T-helper 2 cell treated with Interferon-gamma antibody and Interleukin-4, amounts not matched to agents 100 ng/mL and 5 ng/mL, for 36 hours (primary cell): ENCODE measurements around the gene CBARP. TPM values are rescaled to one million over a fixed set of nuclear protein-coding genes. Genes with fewer than 3 reads are reported as not detected.

Source experiments
- intact Hi-C: fragments of 100-400 bp; cut with micrococcal nuclease; formaldehyde crosslinking; loops from one replicate; pipeline ENCODE4 v1.15.1; 2023
- total RNA-seq: library from RNA; stranded (reverse); gene quantifications from 2 replicates; pipeline ENCODE4 v1.2.3, GENCODE V29; 2022

CBARP gene
- total RNA-seq, 1 donor from 2014 or later: 0.32 TPM

- intact Hi-C loops: loop anchor here (5.0 kb wide), 1 partner anchor 217 kb away; no protein-coding TSS in a partner anchor
These were observed 16.3 kb upstream of the CBARP start for GRCh38 chr19:1254081-1254527.

DNA sequence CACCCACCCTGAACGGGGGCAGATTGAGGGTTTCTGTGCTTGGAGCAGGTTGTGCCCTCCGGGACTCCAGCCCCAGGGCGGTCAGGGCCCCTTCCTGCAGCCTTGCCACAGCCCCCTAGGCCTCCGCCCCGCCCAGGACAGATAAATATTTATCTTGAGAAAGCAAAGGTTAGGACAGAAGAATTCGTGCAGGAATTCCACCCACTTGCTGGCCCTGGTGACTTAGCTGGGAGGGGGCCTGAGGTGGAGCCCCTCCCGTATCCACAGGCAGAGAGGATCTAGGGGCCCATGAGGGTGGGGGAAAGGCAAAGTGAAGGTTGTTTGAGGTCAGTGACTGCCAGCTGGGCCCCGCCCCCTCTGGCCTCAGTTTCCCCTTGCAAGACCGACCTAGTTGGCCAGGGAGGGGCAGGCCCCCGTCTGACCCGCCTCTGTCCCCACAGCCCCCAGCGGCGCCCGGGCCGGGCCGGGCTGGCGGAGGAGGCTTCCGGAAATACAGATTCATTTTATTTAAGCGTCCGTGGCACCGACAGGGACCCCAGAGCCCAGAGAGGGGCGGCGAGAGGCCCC, 15.8 kb upstream of the CBARP start:
- intact Hi-C loops: loop anchor here (5.0 kb wide), 1 partner anchor 216 kb away; no protein-coding TSS in a partner anchor

- intact Hi-C loops: loop anchor here (5.0 kb wide), 1 partner anchor 216 kb away; no protein-coding TSS in a partner anchor
These were observed 15.2 kb upstream of the CBARP start for GRCh38 chr19:1252821-1253513.

- intact Hi-C loops: loop anchor here (5.0 kb wide), 1 partner anchor 215 kb away; no protein-coding TSS in a partner anchor
These were observed 14.5 kb upstream of the CBARP start for GRCh38 chr19:1252221-1252820.

- intact Hi-C loops: loop anchor here (5.0 kb wide), 1 partner anchor 214 kb away; no protein-coding TSS in a partner anchor
These were observed 13.8 kb upstream of the CBARP start for GRCh38 chr19:1251330-1252220.

DNA sequence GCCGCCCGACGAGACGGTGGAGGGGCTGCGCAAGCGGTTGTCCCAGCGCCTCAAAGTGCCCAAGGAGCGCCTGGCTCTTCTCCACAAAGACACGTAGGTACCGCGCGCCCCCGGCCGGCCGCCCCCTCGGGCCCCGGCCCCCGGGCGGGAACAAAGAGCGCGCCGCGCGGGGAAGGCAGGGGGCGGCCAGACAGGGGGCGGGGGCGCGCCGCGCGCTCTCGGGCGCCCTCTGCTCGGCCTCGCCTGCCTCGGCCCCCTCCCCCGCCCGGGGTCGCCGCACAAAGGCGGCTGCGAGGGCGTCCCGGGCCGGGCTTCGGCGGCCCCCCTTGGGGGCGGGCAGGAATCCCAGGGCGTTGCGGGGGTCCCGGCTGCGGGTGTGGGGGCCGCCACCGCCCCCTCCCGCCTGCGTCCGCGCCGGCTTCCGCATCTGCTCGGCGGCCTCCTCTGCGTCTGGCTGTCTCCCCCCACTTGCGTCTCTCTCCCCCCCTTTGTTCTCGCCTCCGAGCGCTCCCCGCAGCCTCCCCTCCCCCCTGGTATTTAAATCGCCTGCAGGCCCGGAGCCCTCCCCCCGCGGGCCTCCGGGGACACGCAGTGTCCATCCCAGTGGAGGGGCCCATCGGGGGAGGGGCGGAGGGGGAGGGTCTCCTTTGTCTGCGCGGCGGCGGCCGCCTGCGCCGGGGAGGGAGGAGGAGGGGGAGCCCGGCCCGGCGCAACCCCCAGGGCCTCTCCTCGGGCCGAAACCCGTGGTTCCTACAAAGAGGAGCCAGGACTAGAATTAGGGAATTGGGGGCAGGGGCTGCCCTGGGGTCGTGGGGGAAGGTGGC, 12.8 kb upstream of the CBARP start:
- intact Hi-C loops: loop anchor here (5.0 kb wide), 1 partner anchor 213 kb away; no protein-coding TSS in a partner anchor

DNA sequence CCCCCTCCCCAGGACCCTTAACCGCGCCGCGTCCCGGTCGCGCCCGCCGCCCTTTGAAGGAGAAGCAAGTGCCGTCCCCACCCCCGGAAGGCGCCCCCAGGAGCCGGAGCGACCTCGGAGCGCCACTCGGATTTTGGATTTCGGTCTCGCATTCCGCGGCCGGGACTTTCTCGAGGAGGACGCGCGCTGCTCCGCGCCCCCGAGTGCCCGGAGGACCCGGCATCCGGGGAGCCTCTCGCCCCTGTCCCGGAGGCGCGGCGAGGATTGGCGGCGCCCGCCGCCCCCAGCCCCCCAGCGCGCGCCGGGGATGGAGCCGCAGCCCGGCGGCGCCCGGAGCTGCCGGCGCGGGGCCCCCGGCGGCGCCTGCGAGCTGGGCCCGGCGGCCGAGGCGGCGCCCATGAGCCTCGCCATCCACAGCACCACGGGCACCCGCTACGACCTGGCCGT, 12.2 kb upstream of the CBARP start:
- intact Hi-C loops: loop anchor here (1.0 to 5.0 kb wide), 4 partner anchors 9 to 223 kb away; partner anchors contain the start of genes CIRBP and CNN2

- intact Hi-C loops: loop anchor here (1.0 to 5.0 kb wide), 3 partner anchors 10 to 222 kb away; partner anchors contain the start of genes CIRBP and CNN2
These were observed 11.6 kb upstream of the CBARP start for GRCh38 chr19:1249298-1249989.

- intact Hi-C loops: loop anchor here (1.0 to 5.0 kb wide), 3 partner anchors 10 to 222 kb away; partner anchors contain the start of genes CIRBP and CNN2
These were observed 11.0 kb upstream of the CBARP start for GRCh38 chr19:1248786-1249297.

DNA sequence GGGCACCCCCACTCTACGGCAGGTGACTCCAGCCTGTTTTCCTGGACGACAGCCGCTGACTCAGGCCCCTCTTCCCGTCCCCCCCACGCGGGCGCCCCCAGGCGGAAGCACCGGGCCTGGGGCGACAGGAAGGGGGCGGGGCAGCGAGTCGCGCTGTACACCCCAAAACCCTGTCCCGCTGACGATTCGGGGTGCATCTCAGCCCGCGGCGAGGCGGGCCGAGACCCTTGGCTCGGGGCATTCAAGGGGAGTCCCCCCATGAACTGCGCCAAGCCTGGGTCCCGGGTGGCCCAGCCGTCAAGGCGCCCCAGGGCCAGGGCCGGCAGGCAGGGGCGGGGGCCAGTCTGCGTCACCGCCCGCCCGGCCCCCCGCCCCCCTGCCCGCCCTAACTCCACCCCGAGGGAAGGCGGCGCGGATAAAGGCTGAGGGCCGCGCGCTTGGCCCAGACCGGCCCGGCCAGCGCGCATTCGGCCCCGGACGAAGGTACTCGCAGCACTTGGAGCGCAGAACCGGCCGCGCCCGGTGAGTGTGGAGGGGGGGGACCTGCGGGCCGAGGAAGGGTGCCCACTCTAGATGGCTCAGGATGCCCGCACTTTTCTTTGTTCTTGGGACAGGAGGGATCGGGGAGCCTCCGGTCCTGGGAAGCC, 10.5 kb upstream of the CBARP start, which contains the start of gene MIDN:
Gene MIDN, plus strand, starts transcription at position 445 of the 647 bp plus-strand sequence. CDS start 1,714 bp downstream, outside the sequence.
- intact Hi-C loops: loop anchor here (5.0 kb wide), 1 partner anchor 221 kb away; the partner anchor contains the start of gene CNN2

DNA sequence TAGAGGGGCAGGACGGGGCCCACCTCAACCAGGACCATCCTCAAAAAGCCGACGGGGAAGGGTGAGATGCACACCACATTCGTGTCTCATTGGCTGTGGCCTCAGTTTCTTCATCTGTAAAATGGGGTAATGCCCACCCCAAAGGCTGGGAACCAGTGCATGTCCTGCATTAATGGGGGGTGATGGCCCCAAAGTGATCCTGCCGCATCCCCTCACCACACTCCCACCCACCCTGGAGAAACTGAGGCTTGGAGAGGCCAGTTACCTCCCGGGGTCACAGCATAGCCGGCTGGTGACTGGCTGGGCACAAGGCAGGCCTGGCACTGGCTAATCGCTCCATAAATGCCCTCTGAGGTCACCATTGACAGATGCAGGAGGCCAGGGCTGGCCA, 9.9 kb upstream of the CBARP start:
- intact Hi-C loops: loop anchor here (5.0 kb wide), 1 partner anchor 220 kb away; the partner anchor contains the start of gene CNN2

DNA sequence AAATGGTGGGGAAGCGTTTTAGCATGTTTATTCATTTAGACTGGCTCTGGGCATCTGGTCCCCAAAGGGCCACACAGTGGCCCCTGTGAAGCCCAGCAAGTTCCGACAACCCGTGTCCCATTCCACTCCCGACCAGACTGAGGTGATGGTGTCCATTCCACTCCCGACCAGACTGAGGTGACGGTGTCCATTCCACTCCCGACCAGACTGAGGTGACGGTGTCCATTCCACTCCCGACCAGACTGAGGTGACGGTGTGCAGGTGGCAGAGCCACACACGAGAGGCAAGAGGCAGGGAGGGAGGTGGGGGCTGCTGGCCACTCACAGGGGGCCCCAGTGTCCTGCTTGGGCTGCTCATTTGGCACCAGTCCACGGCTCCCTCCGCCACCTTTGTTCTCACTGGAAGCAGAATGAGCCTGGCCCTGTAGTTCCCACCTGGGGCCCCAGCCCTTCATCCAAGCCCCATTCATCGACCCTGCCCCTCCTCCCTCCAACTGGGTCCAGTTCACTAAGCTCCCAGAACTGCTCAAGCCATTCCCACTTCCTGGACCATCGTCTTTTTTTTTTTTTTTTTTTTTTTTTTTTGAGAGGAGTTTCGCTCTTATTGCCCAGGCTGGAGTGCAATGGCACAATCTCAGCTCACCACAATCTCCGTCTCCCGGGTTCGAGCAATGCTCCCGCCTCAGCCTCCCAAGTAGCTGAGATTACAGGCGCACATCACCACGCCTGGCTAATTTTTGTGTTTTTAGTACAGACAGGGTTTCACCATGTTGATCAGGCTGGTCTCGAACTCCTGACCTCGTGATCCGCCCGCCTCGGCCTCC, 8.7 kb upstream of the CBARP start:
- intact Hi-C loops: loop anchor here (5.0 kb wide), 1 partner anchor 219 kb away; the partner anchor contains the start of gene CNN2

DNA sequence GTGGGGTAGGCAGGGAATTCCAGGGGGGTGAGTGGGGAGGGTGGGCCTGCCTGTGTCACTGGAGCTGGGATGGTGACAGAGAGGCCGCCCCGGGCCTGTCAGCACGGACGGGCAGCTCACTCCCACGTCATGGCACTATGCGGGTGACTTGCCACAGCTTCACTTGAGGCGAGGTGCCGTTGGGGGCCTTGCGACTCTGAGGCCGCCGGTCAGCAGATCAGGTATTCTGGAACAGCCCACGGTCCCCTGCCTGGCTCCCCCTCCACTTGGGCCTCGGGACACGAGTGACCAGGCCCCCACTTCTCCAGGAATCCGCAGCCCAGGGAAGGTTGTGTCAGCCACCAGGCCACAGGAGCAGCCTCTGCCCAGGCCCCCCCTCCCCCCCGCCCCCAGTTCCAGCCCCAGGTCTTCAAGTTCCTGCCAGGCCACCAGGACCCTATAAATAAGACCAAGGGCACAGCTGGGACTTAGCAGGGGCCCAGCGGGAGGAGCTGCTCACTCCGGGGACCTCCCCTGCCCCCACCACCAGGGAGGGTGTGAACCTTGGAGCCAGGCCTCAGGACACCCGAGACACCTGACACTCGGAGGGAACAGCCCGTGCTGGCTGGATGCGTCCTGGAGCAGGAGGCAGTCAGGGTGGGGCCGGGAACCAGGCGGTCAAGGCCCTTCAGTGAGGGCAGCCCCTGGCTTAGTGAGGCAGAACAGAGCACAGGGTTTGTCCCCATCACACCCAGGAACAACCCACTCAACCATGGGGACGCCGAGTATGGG, 7.9 kb upstream of the CBARP start:
- intact Hi-C loops: loop anchor here (5.0 kb wide), 1 partner anchor 218 kb away; the partner anchor contains the start of gene CNN2

GRCh38 chr19:1244693-1245451, 7.1 kb upstream of the CBARP start:
- intact Hi-C loops: loop anchor here (1.0 to 5.0 kb wide), 3 partner anchors 22 to 218 kb away; partner anchors contain the start of gene CNN2
